Pons (tissue), 1 donor: ENCODE measurements around the gene IFRD1.

ENCODE experiments used
- DNase-seq: peaks from one replicate; pipeline ENCODE4 v3.0.0-alpha.2; 2016; ENCODE audit warnings: low spot score

Gene IFRD1

GRCh38 chr7:112449902-112450806 lies at the start of gene IFRD1:
Gene IFRD1, plus strand, starts transcription at chr7:112450460. Its CDS starts 229 bp downstream, at chr7:112450689.
- peak; percentile 99 for DNase-seq

GRCh38 chr7:112404321-112404720 lies 45.9 kb upstream of the IFRD1 start:
- no peak for DNase-seq

GRCh38 chr7:112405286-112405685 lies 45.0 kb upstream of the IFRD1 start:
- DNase-seq = no peak

- no peak for DNase-seq
These were observed 43.0 kb upstream of the IFRD1 start for GRCh38 chr7:112407261-112407660.

GRCh38 chr7:112410092-112410491 lies 40.2 kb upstream of the IFRD1 start:
- DNase-seq = no peak

GRCh38 chr7:112411186-112411795 lies 39.0 kb upstream of the IFRD1 start:
- DNase-seq = peak; percentile 60

- peak; percentile 73 for DNase-seq
These were observed 35.3 kb upstream of the IFRD1 start for GRCh38 chr7:112414855-112415490.

- DNase-seq = no peak
These were observed 34.1 kb upstream of the IFRD1 start for GRCh38 chr7:112416127-112416526.

- DNase-seq = no peak
These were observed 30.6 kb upstream of the IFRD1 start for GRCh38 chr7:112419543-112420130.

- peak; percentile 64 for DNase-seq
These were observed 29.9 kb upstream of the IFRD1 start for GRCh38 chr7:112420236-112420861.

- DNase-seq = peak; percentile 32
These were observed 28.4 kb upstream of the IFRD1 start for GRCh38 chr7:112421666-112422486.

GRCh38 chr7:112422842-112423496 lies 27.3 kb upstream of the IFRD1 start:
- DNase-seq = peak; percentile 58

- DNase-seq = no peak
These were observed 26.3 kb upstream of the IFRD1 start for GRCh38 chr7:112423987-112424386.

GRCh38 chr7:112427984-112428383 lies 22.3 kb upstream of the IFRD1 start:
- no peak for DNase-seq

- no peak for DNase-seq
These were observed 21.5 kb upstream of the IFRD1 start for GRCh38 chr7:112428715-112429114.

GRCh38 chr7:112430649-112431048 lies 19.6 kb upstream of the IFRD1 start:
- DNase-seq = no peak

GRCh38 chr7:112431803-112432202 lies 18.5 kb upstream of the IFRD1 start:
- DNase-seq = no peak

GRCh38 chr7:112433289-112433688 lies 17.0 kb upstream of the IFRD1 start:
- no peak for DNase-seq

GRCh38 chr7:112437072-112437471 lies 13.2 kb upstream of the IFRD1 start:
- DNase-seq = no peak

- DNase-seq = no peak
These were observed 10.8 kb upstream of the IFRD1 start for GRCh38 chr7:112439476-112439875.

GRCh38 chr7:112442210-112442609 lies 8.1 kb upstream of the IFRD1 start:
- no peak for DNase-seq
